Cardiac fibroblast (primary cell): Measurements from ENCODE around the gene ZNF627.
A peak's percentile ranks its signal among the peaks of the same experiment; 100 is the strongest.
"Not testable (repeated sequence)": the region's sequence is repeated elsewhere in the genome, so short reads cannot be mapped to it uniquely, and the experiment has no call there.

Source experiments
- DNase-seq, 2 donors: peaks; one replicate each; pipeline versions ENCODE4 v3.0.0 to v3.0.0-alpha.2; 2010; ENCODE audit warnings: low read depth in 2 of 2
- H3K4me3 ChIP-seq, 2 donors: replicated peaks in 1 of 2; 1 replicate in 1 of 2; 2 replicates in 1 of 2; pipeline ENCODE4 v1.5.1; 2011; ENCODE audit warnings: low read depth in 2 of 2, low read length in 2 of 2, mild to moderate bottlenecking in 2 of 2, moderate library complexity in 1 of 2
- CTCF ChIP-seq: IDR thresholded peaks from one replicate; pipeline ENCODE4 v1.5.1; 2011; ENCODE audit warnings: low read depth, mild to moderate bottlenecking, low read length, inconsistent platforms

Gene ZNF627

GRCh38 chr19:11612816-11613511 is 15.7 kb downstream of the ZNF627 start:
- no peak overlapping the region for H3K4me3 ChIP-seq
- no peak for DNase-seq
- no peak for TF ChIP-seq CTCF

GRCh38 chr19:11617180-11618062 is 20.1 kb downstream of the ZNF627 start:
- DNase-seq = peak in 1 of 2 donors; percentile 8
- H3K4me3 ChIP-seq = no peak overlapping the region
- TF ChIP-seq CTCF = no peak

GRCh38 chr19:11620553-11620952 is 23.3 kb downstream of the ZNF627 start:
- no peak overlapping the region for H3K4me3 ChIP-seq
- TF ChIP-seq CTCF = no peak
- no peak for DNase-seq

- peak in 1 of 2 donors; percentile 30 for DNase-seq
- H3K4me3 ChIP-seq = not testable (repeated sequence)
Measured at GRCh38 chr19:11622401-11622800, 25.1 kb downstream of the ZNF627 start.

- no peak overlapping the region for H3K4me3 ChIP-seq
- no peak for TF ChIP-seq CTCF
- peak; percentile 47 to 57 for DNase-seq
Measured at GRCh38 chr19:11624069-11624463, 26.8 kb downstream of the ZNF627 start.

- no peak for DNase-seq
- no peak for TF ChIP-seq CTCF
- H3K4me3 ChIP-seq = no peak overlapping the region
Measured at GRCh38 chr19:11626252-11626651, 29.0 kb downstream of the ZNF627 start.

GRCh38 chr19:11633223-11633622 is 35.9 kb downstream of the ZNF627 start:
- no peak overlapping the region for H3K4me3 ChIP-seq
- TF ChIP-seq CTCF = no peak
- DNase-seq = no peak

GRCh38 chr19:11634018-11634662 is 36.9 kb downstream of the ZNF627 start:
- H3K4me3 ChIP-seq, DNase-seq: not testable (repeated sequence)
